WI38 (cell line): ENCODE data around the gene TMC1.

Experiments used
- H3K4me3 ChIP-seq: 2 replicates; pipeline ENCODE4 v1.5.1; 2011; ENCODE audit warnings: low read depth, mild to moderate bottlenecking, control low read depth, low read length
- CTCF ChIP-seq: IDR thresholded peaks from 2 replicates; pipeline ENCODE4 v1.5.1; 2012; ENCODE audit warnings: low read depth, mild to moderate bottlenecking, control low read depth, low read length

TMC1 gene

DNA sequence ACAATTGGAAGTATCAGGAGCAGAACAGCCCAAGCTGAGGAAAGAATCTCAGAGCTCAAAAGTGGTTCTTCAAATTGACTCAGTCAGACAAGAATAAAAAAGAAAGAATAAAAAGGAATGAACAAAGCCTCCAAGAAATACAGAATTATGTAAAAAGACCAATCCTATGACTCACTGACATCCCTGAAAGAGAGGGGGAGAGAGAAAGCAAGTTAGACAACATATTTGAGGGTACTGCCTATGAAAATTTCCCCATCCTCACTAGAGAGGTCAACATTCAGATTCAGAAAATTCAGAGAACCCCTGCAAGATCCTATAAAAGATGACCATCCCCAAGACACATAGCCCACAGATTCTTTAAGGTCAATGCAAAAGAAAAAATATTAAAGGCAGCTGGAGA is 258.2 kb downstream of the TMC1 start:
- no peak overlapping the region for H3K4me3 ChIP-seq
- no peak for TF ChIP-seq CTCF

DNA sequence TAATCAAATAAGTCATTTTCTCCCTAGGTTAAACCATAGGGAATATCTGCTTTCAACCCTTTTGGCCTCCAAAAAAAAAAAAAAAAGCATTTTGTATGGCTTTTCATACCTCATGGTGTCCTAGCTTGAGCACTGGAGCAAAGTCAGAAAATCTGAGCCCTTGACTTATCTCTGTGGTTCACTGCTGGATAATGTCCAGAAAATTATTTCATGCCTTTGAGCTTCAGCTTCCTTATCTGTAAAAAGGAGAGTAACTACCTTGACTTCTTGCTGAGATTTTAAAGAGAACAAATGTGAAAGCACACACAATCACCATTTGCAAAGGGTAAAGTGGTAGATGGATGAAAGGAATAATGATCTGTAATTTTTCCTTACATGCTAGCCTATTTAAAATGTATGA is 265.5 kb downstream of the TMC1 start:
- TF ChIP-seq CTCF: no peak

DNA sequence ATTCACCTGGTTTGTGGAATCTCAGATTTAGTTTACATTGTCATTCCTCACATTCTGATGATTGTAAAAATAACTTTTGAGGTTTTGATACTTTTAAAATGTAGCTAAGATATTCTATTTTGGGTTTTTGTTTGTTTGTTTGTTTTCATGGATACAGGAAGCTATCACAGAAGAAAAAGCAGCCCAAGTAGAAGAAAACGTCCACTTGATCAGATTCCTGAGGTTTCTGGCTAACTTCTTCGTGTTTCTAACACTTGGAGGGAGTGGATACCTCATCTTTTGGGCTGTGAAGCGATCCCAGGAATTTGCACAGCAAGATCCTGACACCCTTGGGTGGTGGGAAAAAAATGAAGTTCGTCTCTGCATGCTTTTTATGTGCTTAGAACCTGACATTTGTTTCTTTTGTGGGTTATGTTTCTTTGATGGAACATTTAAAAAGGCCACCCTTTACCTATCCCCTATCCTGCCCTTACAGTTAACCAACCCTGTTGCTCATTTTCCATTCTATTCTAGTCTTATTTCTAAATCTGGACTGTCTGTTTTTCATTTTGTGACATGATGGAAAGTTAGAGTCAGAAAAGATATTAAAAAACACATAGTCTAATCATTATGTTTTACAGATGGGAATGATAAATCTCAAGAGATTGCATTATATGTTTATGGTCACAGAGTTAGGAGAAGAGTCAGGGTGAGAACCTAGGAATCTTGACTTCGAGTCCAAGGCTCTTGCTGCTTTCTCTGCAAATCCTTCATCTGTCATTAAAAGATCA is 267.7 kb downstream of the TMC1 start:
- H3K4me3 ChIP-seq: no peak overlapping the region
- no peak for TF ChIP-seq CTCF

More for the DNA sequence above, 265.5 kb downstream of the TMC1 start:
- H3K4me3 ChIP-seq: no peak overlapping the region

- H3K4me3 ChIP-seq: no peak overlapping the region
- no peak for TF ChIP-seq CTCF
Observed at GRCh38 chr9:72789885-72790284, 268.5 kb downstream of the TMC1 start.

GRCh38 chr9:72790989-72791388 is 269.6 kb downstream of the TMC1 start:
- no peak overlapping the region for H3K4me3 ChIP-seq
- no peak for TF ChIP-seq CTCF

DNA sequence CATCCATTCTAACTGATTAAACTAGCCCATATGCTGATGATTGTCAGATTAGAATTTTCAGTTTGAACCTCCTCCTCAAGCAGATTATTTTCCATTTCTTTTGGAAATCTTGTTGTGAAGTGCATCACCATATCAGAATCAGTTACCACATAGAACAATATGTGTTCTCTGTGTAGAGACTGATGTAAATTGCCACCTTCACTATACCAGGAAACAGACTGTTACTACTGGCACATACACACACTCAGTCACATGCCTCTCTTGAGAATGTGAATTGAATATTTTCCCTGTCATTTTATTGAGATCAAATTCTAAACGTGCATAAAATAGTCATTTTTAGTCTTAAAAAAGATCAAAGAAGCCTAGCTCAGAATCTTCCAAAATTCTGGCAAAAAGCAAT is 270.0 kb downstream of the TMC1 start:
- no peak overlapping the region for H3K4me3 ChIP-seq
- TF ChIP-seq CTCF: no peak

- no peak overlapping the region for H3K4me3 ChIP-seq
- no peak for TF ChIP-seq CTCF
Observed at GRCh38 chr9:72794946-72795345, 273.5 kb downstream of the TMC1 start.
